ENCODE results near the gene UVSSA. TPM values are rescaled to one million over a fixed set of nuclear protein-coding genes. Genes with fewer than 3 reads are reported as not detected.

UVSSA gene
- total RNA-seq, 4 donors from 2014 or later = 13.5 to 114 (median 34.2) TPM

DNA sequence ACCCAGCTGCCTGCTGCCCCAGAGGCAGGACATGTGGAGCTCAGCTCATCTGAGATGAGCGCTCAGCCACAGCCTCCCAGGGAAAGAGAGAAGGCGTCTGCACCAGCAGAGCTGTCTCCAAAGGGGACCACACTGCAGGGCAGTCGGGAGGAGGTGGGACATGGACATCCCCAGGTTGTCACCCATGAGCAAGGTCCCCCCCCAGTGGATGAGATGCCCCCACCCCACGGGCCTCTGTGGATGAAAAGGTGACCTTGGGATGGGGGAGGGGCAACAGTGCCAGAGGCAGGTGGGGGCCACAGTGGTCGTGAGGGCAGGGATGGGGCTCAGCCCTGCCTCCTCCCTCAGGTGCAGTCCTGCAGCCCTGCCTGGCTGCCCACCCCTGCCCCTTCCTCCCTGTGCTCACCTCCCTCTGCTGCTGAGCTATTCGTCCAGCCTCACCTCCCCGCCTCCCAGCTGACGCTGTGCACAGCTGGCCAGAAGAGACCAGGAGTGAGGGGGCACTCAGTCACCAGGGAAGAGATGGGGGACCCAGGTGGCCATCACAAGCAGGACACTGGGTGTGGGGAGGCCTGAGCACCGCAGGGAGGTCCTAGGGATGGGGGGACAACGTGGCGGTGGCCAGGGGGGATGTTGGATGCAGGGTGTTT, 49.9 kb downstream of the UVSSA start:
- H3K4me3 ChIP-seq = no peak overlapping the region
- intact Hi-C loops (cut with DNase I; ENCODE audit: low total_unique reads) = no loop called here
- no peak overlapping the region for H3K27ac ChIP-seq
- peaks cover 25% of the 10 kb centered on the region for H3K27me3 ChIP-seq
- in situ Hi-C loops (cut with MboI; ENCODE audit: low pct_ligation_motif_present in 1 of 4, low pct_unique_long_range_greater_than_20kb in 1 of 4, low sequenced_read_pairs in 3 of 4) = no loop called here
- no peaks in the 10 kb centered on the region for H3K4me1 ChIP-seq
- DNase-seq = no peak
- TF ChIP-seq POLR2A (IDR thresholded peaks at IDR 0.05) = no peak
- TF ChIP-seq, protein P1, sequence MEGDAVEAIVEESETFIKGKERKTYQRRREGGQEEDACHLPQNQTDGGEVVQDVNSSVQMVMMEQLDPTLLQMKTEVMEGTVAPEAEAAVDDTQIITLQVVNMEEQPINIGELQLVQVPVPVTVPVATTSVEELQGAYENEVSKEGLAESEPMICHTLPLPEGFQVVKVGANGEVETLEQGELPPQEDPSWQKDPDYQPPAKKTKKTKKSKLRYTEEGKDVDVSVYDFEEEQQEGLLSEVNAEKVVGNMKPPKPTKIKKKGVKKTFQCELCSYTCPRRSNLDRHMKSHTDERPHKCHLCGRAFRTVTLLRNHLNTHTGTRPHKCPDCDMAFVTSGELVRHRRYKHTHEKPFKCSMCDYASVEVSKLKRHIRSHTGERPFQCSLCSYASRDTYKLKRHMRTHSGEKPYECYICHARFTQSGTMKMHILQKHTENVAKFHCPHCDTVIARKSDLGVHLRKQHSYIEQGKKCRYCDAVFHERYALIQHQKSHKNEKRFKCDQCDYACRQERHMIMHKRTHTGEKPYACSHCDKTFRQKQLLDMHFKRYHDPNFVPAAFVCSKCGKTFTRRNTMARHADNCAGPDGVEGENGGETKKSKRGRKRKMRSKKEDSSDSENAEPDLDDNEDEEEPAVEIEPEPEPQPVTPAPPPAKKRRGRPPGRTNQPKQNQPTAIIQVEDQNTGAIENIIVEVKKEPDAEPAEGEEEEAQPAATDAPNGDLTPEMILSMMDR (IDR thresholded peaks at IDR 0.05) = no peak
- 100% methylated on average over 5 of the region's 11 CpGs; no CpG with 5 or more reads in 1 of the 2 donors for WGBS, 2 donors (ENCODE audit: low coverage in 1 of 2)
- peaks cover 0 to 3% of the 10 kb centered on the region in 2 donors for H3K9me3 ChIP-seq
- H3K36me3 ChIP-seq = peaks cover 0 to 18% (median 3%) of the 10 kb centered on the region in 4 donors

DNA sequence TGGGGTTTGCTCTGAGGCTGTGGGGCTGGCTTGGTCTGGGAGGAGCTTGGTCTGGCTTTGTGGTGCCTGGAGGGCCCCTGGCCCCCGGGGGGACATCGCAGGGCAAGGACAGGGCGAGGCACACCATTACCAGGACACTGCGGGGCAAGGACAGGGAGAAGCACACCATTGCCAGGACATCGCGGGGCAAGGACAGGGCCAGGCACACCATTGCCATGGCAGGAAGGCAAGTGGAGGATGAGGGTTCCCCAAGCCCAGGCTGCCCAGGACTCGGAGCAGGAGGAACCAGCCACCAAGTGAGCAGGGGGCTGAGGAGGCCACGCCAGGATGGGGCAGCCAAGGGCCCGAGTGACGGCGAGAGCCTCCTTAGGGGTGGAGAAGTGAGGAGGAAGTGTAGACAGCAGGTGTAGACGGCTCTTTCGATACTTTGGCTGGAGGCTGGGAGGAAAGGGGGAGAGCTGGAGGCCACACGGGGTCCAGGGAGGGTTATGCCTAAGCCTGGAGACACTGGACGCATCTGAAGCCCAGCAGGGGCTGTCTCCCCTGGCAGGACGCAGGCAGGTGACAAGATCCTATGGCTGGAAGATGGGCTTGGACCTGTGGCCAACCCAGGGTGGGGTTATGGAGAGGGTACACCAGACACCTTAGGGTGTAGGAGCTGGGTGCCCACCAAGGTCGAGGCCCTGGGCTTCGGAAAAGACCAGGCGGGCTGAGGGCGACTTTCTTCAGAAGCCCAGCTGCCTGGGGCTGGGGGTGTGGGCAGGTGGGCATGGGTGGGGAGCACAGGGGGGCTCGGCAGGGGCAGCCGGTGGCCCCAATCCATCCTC, 51.9 kb downstream of the UVSSA start:
- Histone ChIP-seq H3K4me3 (no peak overlapping the region), H3K27ac (no peak overlapping the region), H3K9me3 (peaks cover 0 to 3% of the 10 kb centered on the region in 2 donors), H3K27me3 (peaks cover 44% of the 10 kb centered on the region), H3K4me1 (peaks cover 0 to 12% (median 2%) of the 10 kb centered on the region in 4 donors), H3K36me3 (peaks cover 0 to 4% (median 0%) of the 10 kb centered on the region in 4 donors)
- WGBS, 2 donors (ENCODE audit: low coverage in 1 of 2) = 93 to 96% methylated on average over 5 to 19 of the region's 22 CpGs
- no peak for DNase-seq
- TF ChIP-seq POLR2A (IDR thresholded peaks at IDR 0.05) (no peak), POLR2AphosphoS5 (IDR thresholded peaks at IDR 0.05) (no peak), EP300 (IDR thresholded peaks at IDR 0.05; ENCODE audit: low read depth) (no peak)
- TF ChIP-seq, protein P1 (IDR thresholded peaks at IDR 0.05) = no peak
- in situ Hi-C loops (cut with MboI; ENCODE audit: low pct_ligation_motif_present in 1 of 4, low pct_unique_long_range_greater_than_20kb in 1 of 4, low sequenced_read_pairs in 3 of 4) = no loop called here
- intact Hi-C loops (cut with DNase I; ENCODE audit: low total_unique reads) = no loop called here

DNA sequence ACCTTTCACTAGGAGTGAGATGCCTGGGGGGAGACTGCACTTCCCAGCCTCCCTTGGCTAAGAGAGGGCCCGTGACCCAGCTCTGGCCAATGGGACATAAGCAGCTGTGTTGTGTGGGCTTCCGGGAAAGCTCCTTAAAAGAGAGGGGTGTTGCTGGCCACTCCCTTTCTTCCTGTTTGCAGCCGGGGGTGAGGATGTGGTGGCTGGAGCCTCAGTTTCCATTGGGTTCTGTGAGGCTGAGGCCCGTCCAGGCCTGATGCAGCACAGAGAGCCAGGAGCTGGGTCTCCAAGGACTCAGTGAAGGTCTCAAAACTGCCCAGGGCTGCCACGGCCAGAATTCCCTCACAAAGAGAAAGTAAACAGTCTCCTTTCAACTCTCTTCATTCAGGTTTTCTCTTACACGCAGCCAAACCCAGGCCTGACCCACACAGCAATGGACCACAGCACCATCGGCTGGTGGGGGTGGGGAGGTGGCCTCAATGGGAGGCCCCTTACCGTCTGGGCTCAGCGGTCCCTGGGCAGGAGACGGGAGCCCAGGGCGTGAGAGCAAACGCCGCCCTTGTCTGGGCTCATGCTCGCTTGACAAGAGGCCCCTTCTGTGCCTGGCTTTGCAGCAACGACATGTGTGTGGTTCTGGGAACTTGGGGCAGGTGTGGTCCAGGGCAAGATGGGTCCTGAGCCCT, 52.6 kb downstream of the UVSSA start:
- H3K36me3 ChIP-seq = no peaks in the 10 kb centered on the region
- H3K27me3 ChIP-seq = peaks cover 52% of the 10 kb centered on the region
- intact Hi-C loops (cut with DNase I; ENCODE audit: low total_unique reads) = no loop called here
- H3K9me3 ChIP-seq = peaks cover 0 to 3% of the 10 kb centered on the region in 2 donors
- WGBS, 2 donors (ENCODE audit: low coverage in 1 of 2) = 86% methylated on average over 15 of the region's 15 CpGs; no CpG with 5 or more reads in 1 of the 2 donors
- H3K4me3 ChIP-seq = no peak overlapping the region
- no peak overlapping the region for H3K27ac ChIP-seq
- no peak for DNase-seq
- TF ChIP-seq, protein P1 (IDR thresholded peaks at IDR 0.05) = no peak
- TF ChIP-seq POLR2AphosphoS5 (IDR thresholded peaks at IDR 0.05) (no peak), EP300 (IDR thresholded peaks at IDR 0.05; ENCODE audit: low read depth) (no peak), POLR2A (IDR thresholded peaks at IDR 0.05) (no peak)
- peaks cover 0 to 20% (median 2%) of the 10 kb centered on the region in 4 donors for H3K4me1 ChIP-seq
- in situ Hi-C loops (cut with MboI; ENCODE audit: low pct_ligation_motif_present in 1 of 4, low pct_unique_long_range_greater_than_20kb in 1 of 4, low sequenced_read_pairs in 3 of 4) = no loop called here

DNA sequence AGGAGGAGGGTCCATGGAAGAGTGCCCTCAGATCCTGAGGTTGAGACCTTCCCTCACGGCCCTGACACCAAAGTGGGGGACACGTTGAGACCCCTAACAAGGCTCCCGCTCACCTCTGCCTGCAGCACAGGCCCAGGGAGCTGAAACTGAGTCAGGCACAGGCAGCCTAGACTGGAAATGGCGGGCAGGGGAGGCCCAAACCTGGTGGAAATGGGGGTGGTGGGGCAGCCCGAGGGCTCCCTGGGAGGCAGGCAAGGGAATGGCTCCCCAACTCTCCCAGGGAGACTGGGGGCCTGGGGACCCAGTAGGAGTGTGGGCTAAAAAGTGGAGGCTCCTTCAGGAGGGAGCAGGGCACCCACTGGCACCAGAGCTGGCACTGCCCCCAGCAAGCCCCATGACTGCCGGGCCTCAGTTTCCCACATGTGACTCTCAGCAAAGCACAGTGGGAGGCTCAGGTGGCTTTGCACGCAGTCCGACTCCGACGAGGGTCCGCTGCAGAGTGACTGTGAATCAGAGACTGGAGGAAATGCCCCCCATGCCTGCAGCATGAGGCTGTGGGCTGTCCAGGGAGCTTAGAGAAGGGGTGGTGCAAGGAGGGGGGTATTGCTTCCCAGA, 53.3 kb downstream of the UVSSA start:
- peaks cover 58% of the 10 kb centered on the region for H3K27me3 ChIP-seq

More for the DNA sequence above, 53.3 kb downstream of the UVSSA start:
- H3K4me1 ChIP-seq = peaks cover 0 to 21% (median 2%) of the 10 kb centered on the region in 4 donors
- in situ Hi-C loops (cut with MboI; ENCODE audit: low pct_ligation_motif_present in 1 of 4, low pct_unique_long_range_greater_than_20kb in 1 of 4, low sequenced_read_pairs in 3 of 4) = no loop called here
- TF ChIP-seq, protein P1 (IDR thresholded peaks at IDR 0.05) = no peak
- TF ChIP-seq POLR2A (IDR thresholded peaks at IDR 0.05) (no peak), POLR2AphosphoS5 (IDR thresholded peaks at IDR 0.05) (no peak)
- no peaks in the 10 kb centered on the region for H3K36me3 ChIP-seq
- peaks cover 0 to 3% of the 10 kb centered on the region in 2 donors for H3K9me3 ChIP-seq
- 79 to 100% methylated on average over 1 to 11 of the region's 11 CpGs for WGBS, 2 donors (ENCODE audit: low coverage in 1 of 2)
- DNase-seq = no peak
- H3K4me3 ChIP-seq = no peak overlapping the region
- intact Hi-C loops (cut with DNase I; ENCODE audit: low total_unique reads) = no loop called here
- H3K27ac ChIP-seq = no peak overlapping the region
